Trophoblast cell (in vitro differentiated cells and primary cell): ENCODE results near the gene CD58.
"Not testable (repeated sequence)": the region's sequence is repeated elsewhere in the genome, so short reads cannot be mapped to it uniquely, and the experiment has no call there.

Experiments
- DNase-seq, 2 donors: peaks; one replicate each; pipeline ENCODE4 v3.0.0-alpha.2; 2016
- H2AFZ ChIP-seq: 2 replicates; pipeline ENCODE4 v1.6.1; 2013; ENCODE audit warnings: low read length, moderate library complexity, mild to moderate bottlenecking; ENCODE audit not compliant: insufficient read depth, poor library complexity
- H2AK5ac ChIP-seq: 2 replicates; pipeline ENCODE4 v1.6.1; 2013; ENCODE audit warnings: mild to moderate bottlenecking, low read length
- H2BK120ac ChIP-seq: 2 replicates; pipeline ENCODE4 v1.6.1; 2013; ENCODE audit warnings: low read length, mild to moderate bottlenecking, moderate library complexity; ENCODE audit not compliant: insufficient read depth, poor library complexity
- H2BK12ac ChIP-seq: 2 replicates; pipeline ENCODE4 v1.6.1; 2013; ENCODE audit warnings: mild to moderate bottlenecking, low read length, moderate library complexity
- H2BK5ac ChIP-seq: 2 replicates; pipeline ENCODE4 v1.6.1; 2013; ENCODE audit warnings: low read length, low read depth, moderate library complexity, mild to moderate bottlenecking; ENCODE audit not compliant: poor library complexity
- H3K14ac ChIP-seq: 2 replicates; pipeline ENCODE4 v1.6.1; 2013; ENCODE audit warnings: mild to moderate bottlenecking, low read length
- H3K18ac ChIP-seq: 2 replicates; pipeline ENCODE4 v1.6.1; 2013; ENCODE audit warnings: mild to moderate bottlenecking, low read length
- H3K23ac ChIP-seq: 2 replicates; pipeline ENCODE4 v1.6.1; 2013; ENCODE audit warnings: low read length
- H3K27ac ChIP-seq: 2 replicates; pipeline ENCODE4 v1.5.1; 2013; ENCODE audit warnings: low read depth, mild to moderate bottlenecking, inconsistent platforms, low read length, moderate library complexity
- H3K27me3 ChIP-seq: 2 replicates; pipeline ENCODE4 v1.6.1; 2013; ENCODE audit warnings: inconsistent platforms, mild to moderate bottlenecking, low read length, moderate library complexity; ENCODE audit not compliant: insufficient read depth
- H3K36me3 ChIP-seq, 2 experiments: 1 replicate in 1 of 2; 2 replicates in 1 of 2; pipeline ENCODE4 v1.6.1; 2013; ENCODE audit warnings: low read length in 2 of 2, mild to moderate bottlenecking in 2 of 2, moderate library complexity in 1 of 2; ENCODE audit not compliant: insufficient read depth in 2 of 2, control insufficient read depth in 1 of 2
- H3K4ac ChIP-seq: 2 replicates; pipeline ENCODE4 v1.6.1; 2013; ENCODE audit warnings: low read depth, mild to moderate bottlenecking, low read length, moderate library complexity
- H3K4me1 ChIP-seq, 2 experiments: 1 replicate in 1 of 2; 2 replicates in 1 of 2; pipeline ENCODE4 v1.6.1; 2013; ENCODE audit warnings: low read length in 2 of 2, mild to moderate bottlenecking in 2 of 2, moderate library complexity in 1 of 2; ENCODE audit not compliant: insufficient read depth in 2 of 2, control insufficient read depth in 1 of 2
- H3K4me2 ChIP-seq: 2 replicates; pipeline ENCODE4 v1.6.1; 2013; ENCODE audit warnings: inconsistent platforms, mild to moderate bottlenecking, low read length, moderate library complexity
- H3K4me3 ChIP-seq: 2 replicates; pipeline ENCODE4 v1.5.1; 2013; ENCODE audit warnings: mild to moderate bottlenecking, low read depth, low read length, inconsistent platforms
- H3K79me1 ChIP-seq: one replicate; pipeline ENCODE4 v1.6.1; 2013; ENCODE audit warnings: low read length
- H3K79me2 ChIP-seq: 2 replicates; pipeline ENCODE4 v1.6.1; 2013; ENCODE audit warnings: low read length, mild to moderate bottlenecking; ENCODE audit not compliant: control insufficient read depth, insufficient read depth, poor library complexity
- H3K9ac ChIP-seq: 2 replicates; pipeline ENCODE4 v1.6.1; 2013; ENCODE audit warnings: mild to moderate bottlenecking, low read length
- H3K9me3 ChIP-seq: 2 replicates; pipeline ENCODE4 v1.6.1; 2013; ENCODE audit warnings: low read depth, mild to moderate bottlenecking, control low read depth, inconsistent platforms, low read length; ENCODE audit not compliant: insufficient read depth
- H4K12ac ChIP-seq: 2 replicates; pipeline ENCODE4 v1.6.1; 2013; ENCODE audit warnings: low read depth, mild to moderate bottlenecking, low read length, moderate library complexity
- H4K8ac ChIP-seq: 2 replicates; pipeline ENCODE4 v1.6.1; 2013; ENCODE audit warnings: low read depth, mild to moderate bottlenecking, low read length, moderate library complexity
- H4K91ac ChIP-seq: one replicate; pipeline ENCODE4 v1.6.1; 2013; ENCODE audit warnings: low read depth, mild to moderate bottlenecking, low read length, moderate library complexity
- WGBS: extraction: QIAGEN DNeasy Blood & Tissue Kit; methylation state at CpG from one replicate; pipeline ENCODE4 v1.1.7; 2013; ENCODE audit warnings: missing lambda C conversion rate; ENCODE audit not compliant: insufficient read length, insufficient coverage; ENCODE audit errors: extremely low coverage; 5-methylcytosine and 5-hydroxymethylcytosine counted together

The CD58 gene

GRCh38 chr1:116562465-116562864, 8.4 kb downstream of the CD58 start:
- H3K36me3 ChIP-seq, H3K4me3 ChIP-seq, H3K79me2 ChIP-seq, H2BK5ac ChIP-seq, H2BK12ac ChIP-seq, H4K91ac ChIP-seq, H3K4ac ChIP-seq, H3K4me2 ChIP-seq, H3K4me1 ChIP-seq, H3K14ac ChIP-seq, H4K12ac ChIP-seq, H4K8ac ChIP-seq, H3K27ac ChIP-seq, H3K27me3 ChIP-seq, H3K18ac ChIP-seq, DNase-seq, H3K23ac ChIP-seq, H3K79me1 ChIP-seq, H2AK5ac ChIP-seq, H3K9ac ChIP-seq, H3K9me3 ChIP-seq, H2AFZ ChIP-seq, H2BK120ac ChIP-seq: not testable (repeated sequence)
- WGBS = no CpG with 5 or more reads among the region's 4 CpGs

- Histone ChIP-seq H3K4ac (no peak overlapping the region), H2BK5ac (no peak overlapping the region), H4K8ac (no peak overlapping the region), H3K23ac (no peak overlapping the region), H4K12ac (no peak overlapping the region), H3K4me3 (no peak overlapping the region), H2AK5ac (no peak overlapping the region), H3K79me1 (no peaks in the 10 kb centered on the region), H3K14ac (no peak overlapping the region), H3K4me2 (no peak overlapping the region), H4K91ac (no peak overlapping the region), H3K4me1 (peaks cover 2% of the 10 kb centered on the region in 2 experiments), H2BK12ac (no peak overlapping the region), H3K79me2 (peaks cover 1% of the 10 kb centered on the region), H3K27me3 (no peaks in the 10 kb centered on the region), H3K9ac (no peak overlapping the region), H3K27ac (no peak overlapping the region), H3K36me3 (peaks cover 0 to 2% of the 10 kb centered on the region in 2 experiments), H3K9me3 (peaks cover 8% of the 10 kb centered on the region), H3K18ac (no peak overlapping the region), H2BK120ac (no peak overlapping the region), H2AFZ (no peak overlapping the region)
- DNase-seq = no peak
Measured at GRCh38 chr1:116561563-116561962, 9.3 kb downstream of the CD58 start.

- DNase-seq = no peak
- H4K8ac ChIP-seq = no peak overlapping the region
- no peak overlapping the region for H3K4me2 ChIP-seq
- peaks cover 8% of the 10 kb centered on the region for H3K9me3 ChIP-seq
- no peak overlapping the region for H4K91ac ChIP-seq
- H3K4me3 ChIP-seq = no peak overlapping the region
- no peak overlapping the region for H2BK120ac ChIP-seq
- H3K27me3 ChIP-seq = no peaks in the 10 kb centered on the region
- no peak overlapping the region for H3K23ac ChIP-seq
- no peak overlapping the region for H4K12ac ChIP-seq
- peaks cover 1% of the 10 kb centered on the region for H3K79me2 ChIP-seq
- no peak overlapping the region for H2BK12ac ChIP-seq
- no peak overlapping the region for H3K27ac ChIP-seq
- H3K14ac ChIP-seq = no peak overlapping the region
- no peak overlapping the region for H3K9ac ChIP-seq
- peaks cover 0 to 2% of the 10 kb centered on the region in 2 experiments for H3K36me3 ChIP-seq
- H3K4me1 ChIP-seq = peaks cover 3 to 4% of the 10 kb centered on the region in 2 experiments
- H2BK5ac ChIP-seq = no peak overlapping the region
- WGBS = 100% methylated on average over 1 of the region's 4 CpGs
- H3K18ac ChIP-seq = no peak overlapping the region
- H3K4ac ChIP-seq = no peak overlapping the region
- no peaks in the 10 kb centered on the region for H3K79me1 ChIP-seq
- no peak overlapping the region for H2AFZ ChIP-seq
- H2AK5ac ChIP-seq = no peak overlapping the region
Measured at GRCh38 chr1:116560704-116561490, 9.9 kb downstream of the CD58 start.

DNA sequence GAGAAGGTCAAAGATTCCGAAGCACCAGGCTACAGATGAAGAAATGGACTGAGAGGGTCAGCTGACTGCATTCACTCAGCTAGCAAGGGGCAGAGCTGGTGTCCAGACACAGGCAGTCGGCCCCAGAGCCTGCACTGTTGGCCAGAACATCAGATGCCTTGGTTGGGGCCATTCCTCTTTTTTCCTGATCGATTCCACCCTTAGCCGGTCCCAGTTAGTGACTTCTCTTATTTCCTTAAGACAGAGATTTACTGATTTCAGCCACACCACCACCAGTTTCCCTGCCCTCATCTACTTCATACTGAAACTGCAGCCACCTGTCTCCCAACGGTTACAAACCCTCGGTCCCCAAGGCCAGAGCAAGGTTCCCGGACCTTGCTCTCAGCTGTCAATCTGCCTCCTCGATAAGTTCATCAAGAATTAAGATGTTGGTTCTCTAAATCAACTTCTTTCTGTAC, 11.5 kb downstream of the CD58 start:
- Histone ChIP-seq H3K9me3 (peaks cover 8% of the 10 kb centered on the region), H2AK5ac (no peak overlapping the region), H3K4me2 (no peak overlapping the region), H3K14ac (no peak overlapping the region), H3K27me3 (no peaks in the 10 kb centered on the region), H3K4ac (no peak overlapping the region), H4K91ac (no peak overlapping the region), H3K4me3 (no peak overlapping the region), H2BK120ac (no peak overlapping the region), H4K8ac (no peak overlapping the region), H4K12ac (no peak overlapping the region), H3K18ac (no peak overlapping the region), H2BK12ac (no peak overlapping the region), H3K9ac (no peak overlapping the region), H3K4me1 (peaks cover 3 to 4% of the 10 kb centered on the region in 2 experiments), H3K79me1 (no peaks in the 10 kb centered on the region), H2AFZ (no peak overlapping the region), H3K23ac (no peak overlapping the region), H3K27ac (no peak overlapping the region), H3K36me3 (peaks cover 0 to 2% of the 10 kb centered on the region in 2 experiments), H2BK5ac (no peak overlapping the region), H3K79me2 (peaks cover 1% of the 10 kb centered on the region)
- no CpG with 5 or more reads among the region's 8 CpGs for WGBS
- no peak for DNase-seq
